Measurements from ENCODE around the gene NRXN2.
A peak's percentile ranks its signal among the peaks of the same experiment; 100 is the strongest.

The NRXN2 gene
- 0 to 0.55 (median 0.10) reads per million in 9 experiments for total RNA-seq

DNA sequence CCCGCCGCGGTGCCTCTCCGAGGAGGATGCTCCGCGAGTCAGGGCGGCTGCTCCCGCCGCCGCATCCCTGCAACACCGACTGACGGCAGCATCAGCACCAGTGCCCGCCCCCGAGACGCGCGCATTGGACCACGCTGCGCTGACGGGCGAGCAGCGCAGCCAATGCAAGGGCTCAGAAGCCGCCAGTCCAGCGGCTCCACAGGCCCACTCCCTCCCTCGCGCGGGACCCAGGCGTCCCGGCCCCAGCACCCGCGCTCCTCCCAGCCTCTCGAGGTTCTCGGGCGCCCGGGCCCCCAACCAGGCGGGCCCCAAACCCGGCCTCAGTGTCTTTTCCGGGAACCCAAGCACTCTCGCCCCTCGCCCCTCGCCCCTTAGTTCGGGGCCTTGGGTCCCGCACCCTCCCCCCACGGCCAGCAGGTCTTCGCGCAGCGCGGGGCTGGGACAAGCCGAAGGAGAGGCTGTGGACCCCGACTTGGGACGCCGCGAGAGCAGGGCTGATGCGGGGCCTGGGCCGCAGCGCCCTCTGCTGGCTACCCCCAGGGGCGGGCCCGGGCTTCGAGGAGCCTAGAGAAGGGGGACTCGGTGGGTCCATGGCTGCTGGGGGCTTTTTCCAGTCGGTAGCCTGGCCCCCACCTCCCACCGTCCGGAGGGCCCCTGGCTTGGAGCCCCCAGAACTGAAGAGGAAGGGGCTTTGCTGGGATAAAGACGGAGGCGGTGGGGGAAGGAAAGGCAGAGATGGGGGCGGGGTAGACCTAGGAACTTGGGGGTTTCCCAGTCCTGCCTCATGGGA, at the start of gene NRXN2:
TSS of gene NRXN2 (minus strand) at position 81 of the 790 bp plus-strand sequence. CDS start 9,498 bp downstream, outside the sequence.
- H3K36me3 Mint-ChIP-seq (ENCODE audit: insufficient read depth): peaks cover 17% of the 10 kb centered on the region
- peaks cover 20 to 45% of the 10 kb centered on the region in 2 donors for H3K27me3 Mint-ChIP-seq
- ATAC-seq (replicated peaks): peak; percentile 90
- peak within 1 kb of the TSS; percentile 61 to 65 for H3K4me3 Mint-ChIP-seq
- H3K4me1 Mint-ChIP-seq (ENCODE audit: low read depth in 2 of 2): peaks cover 11 to 15% of the 10 kb centered on the region in 2 donors
- peak; percentile 78 to 82 (median 81) for DNase-seq
- H3K27ac Mint-ChIP-seq: peak within 1 kb of the TSS in 1 of 2 donors; percentile 41
- no peaks in the 10 kb centered on the region for H3K9me3 Mint-ChIP-seq

DNA sequence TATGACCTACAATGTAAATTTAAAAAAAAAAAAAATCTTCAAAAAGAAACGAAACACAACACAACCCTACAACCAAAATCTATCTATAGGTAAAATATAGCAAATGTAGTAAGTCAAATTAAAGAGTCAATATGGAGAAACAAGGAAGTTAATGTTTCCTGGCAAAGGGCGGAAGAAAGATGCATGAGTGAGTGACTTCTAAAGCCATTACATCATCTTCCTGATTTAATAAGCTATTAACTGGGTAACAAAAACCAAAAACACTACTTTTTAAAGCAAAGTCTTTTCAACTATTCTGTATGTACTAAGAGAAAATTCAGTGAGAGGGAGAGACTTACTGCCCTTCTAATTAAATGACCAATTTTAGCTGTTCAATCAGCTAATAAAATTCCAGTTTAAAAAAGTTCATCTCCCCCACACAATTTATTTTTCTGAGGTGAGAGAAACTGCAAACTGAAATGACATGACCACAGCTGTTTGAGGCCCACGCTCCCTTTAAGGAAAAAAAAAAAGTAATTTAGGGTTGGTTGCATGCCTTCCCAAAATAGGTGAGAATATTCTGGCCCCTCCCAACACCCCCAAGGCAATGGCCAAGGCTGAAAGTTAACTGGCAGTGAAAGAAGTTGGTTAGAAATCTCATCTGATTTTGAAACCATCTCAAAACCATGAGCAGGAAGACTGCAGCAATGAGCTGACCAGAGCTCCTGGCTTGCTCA, 49.5 kb upstream of the NRXN2 start:
- no peak for DNase-seq
- H3K27me3 Mint-ChIP-seq: no peaks in the 10 kb centered on the region
- no peaks in the 10 kb centered on the region for H3K9me3 Mint-ChIP-seq
- peak overlapping the region; percentile 19 to 82 for H3K27ac Mint-ChIP-seq
- peak overlapping the region; percentile 19 to 36 for H3K4me3 Mint-ChIP-seq
- H3K36me3 Mint-ChIP-seq (ENCODE audit: insufficient read depth): peaks cover 100% of the 10 kb centered on the region
- no peak for ATAC-seq (replicated peaks)
- H3K4me1 Mint-ChIP-seq (ENCODE audit: low read depth in 2 of 2): peaks cover 58 to 73% of the 10 kb centered on the region in 2 donors

DNA sequence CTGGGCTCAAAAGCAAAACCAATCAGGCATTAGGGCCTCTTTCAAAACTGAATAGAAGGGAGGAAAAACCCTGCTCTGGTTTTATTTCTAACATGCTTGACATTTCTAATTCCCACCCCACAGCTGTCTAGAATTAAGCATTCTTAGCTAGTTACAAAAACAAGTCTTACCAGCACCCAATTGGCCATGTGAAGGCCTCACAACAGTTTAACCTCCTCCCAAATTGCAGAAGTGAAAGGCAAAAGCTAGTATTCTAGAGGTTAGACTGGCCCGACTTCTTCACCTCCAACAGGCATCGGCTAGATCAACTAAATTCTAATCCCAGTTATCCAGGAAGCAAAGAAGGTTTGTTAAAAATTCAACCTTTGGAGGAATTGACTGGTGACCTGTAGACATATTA, 48.9 kb upstream of the NRXN2 start:
- H3K4me3 Mint-ChIP-seq: peak overlapping the region; percentile 19 to 36
- ATAC-seq (replicated peaks) (no peak), DNase-seq (no peak)
- H3K36me3 Mint-ChIP-seq (ENCODE audit: insufficient read depth): peaks cover 100% of the 10 kb centered on the region
- H3K27me3 Mint-ChIP-seq: no peaks in the 10 kb centered on the region
- no peaks in the 10 kb centered on the region for H3K9me3 Mint-ChIP-seq
- H3K27ac Mint-ChIP-seq: peak overlapping the region; percentile 8 to 82
- H3K4me1 Mint-ChIP-seq (ENCODE audit: low read depth in 2 of 2): peaks cover 58 to 69% of the 10 kb centered on the region in 2 donors

DNA sequence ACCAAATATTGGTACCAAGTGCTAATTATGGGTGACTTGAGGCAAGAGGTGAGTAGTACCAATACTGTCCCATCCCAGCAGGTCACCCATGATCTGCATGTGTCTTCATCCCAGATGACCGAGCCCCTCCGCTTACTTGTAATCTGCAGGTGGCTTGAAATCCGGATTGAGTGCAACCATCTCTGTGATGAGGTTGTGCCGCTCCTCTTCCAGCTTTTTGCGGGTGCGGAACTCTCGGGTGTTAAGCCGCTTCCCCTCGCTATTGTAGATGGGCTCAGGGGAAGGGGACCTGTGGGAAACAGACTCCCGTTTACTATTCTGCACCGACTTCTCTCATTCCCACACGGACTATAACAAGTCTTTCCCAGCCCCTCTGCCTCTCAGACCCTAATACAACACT, 47.1 kb upstream of the NRXN2 start:
- DNase-seq (no peak), ATAC-seq (replicated peaks) (no peak)
- Mint-ChIP-seq H3K9me3 (no peaks in the 10 kb centered on the region), H3K4me1 (ENCODE audit: low read depth in 2 of 2) (peaks cover 55 to 66% of the 10 kb centered on the region in 2 donors), H3K4me3 (no peak overlapping the region), H3K36me3 (ENCODE audit: insufficient read depth) (peaks cover 100% of the 10 kb centered on the region), H3K27ac (peak overlapping the region; percentile 77 to 87), H3K27me3 (no peaks in the 10 kb centered on the region)

DNA sequence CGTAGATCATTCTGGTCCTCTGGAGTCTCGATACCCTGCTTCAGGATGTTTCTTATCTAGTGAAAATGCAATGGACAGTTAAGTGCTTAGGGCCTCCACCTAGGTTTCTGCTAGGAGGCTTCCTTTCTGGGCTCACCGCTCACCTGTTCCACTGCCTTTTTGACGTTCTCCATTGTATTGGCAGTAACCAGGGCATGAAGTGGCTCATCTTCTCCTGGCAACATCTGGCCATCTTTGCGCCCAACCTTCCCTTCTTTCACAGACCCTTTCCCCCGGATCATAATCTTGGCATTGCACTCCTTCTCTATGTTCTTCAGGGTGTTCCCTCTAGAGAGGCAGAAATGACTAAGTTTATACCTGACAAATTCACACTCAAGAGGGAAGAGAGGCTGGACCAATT, 46.3 kb upstream of the NRXN2 start:
- H3K4me3 Mint-ChIP-seq: peak overlapping the region; percentile 18 to 36
- DNase-seq: no peak
- peak overlapping the region; percentile 27 to 97 for H3K27ac Mint-ChIP-seq

DNA sequence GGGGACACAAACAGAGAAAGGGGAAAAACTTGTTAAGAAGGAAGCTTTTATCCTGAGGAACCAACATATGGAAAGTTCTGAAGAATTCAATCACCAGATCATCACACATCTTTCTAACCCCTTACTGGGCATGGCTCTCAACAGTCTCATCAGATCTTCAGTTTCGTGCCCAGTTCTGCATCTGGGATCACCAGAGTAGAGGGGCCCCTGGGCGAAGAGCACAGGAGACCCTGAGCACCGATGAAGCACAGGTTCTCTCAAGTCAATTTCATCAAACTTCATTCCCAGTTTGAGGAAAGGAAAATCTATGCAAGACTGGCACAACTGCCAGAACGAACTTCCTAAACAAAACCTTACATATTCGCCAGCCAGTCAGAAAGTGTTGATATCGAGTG, 45.3 kb upstream of the NRXN2 start:
- no peak for ATAC-seq (replicated peaks)
- DNase-seq: no peak
- H3K27me3 Mint-ChIP-seq: no peaks in the 10 kb centered on the region
- H3K36me3 Mint-ChIP-seq (ENCODE audit: insufficient read depth): peaks cover 100% of the 10 kb centered on the region
- no peaks in the 10 kb centered on the region for H3K9me3 Mint-ChIP-seq
- H3K27ac Mint-ChIP-seq: peak overlapping the region; percentile 86 to 97
- H3K4me1 Mint-ChIP-seq (ENCODE audit: low read depth in 2 of 2): peaks cover 67 to 69% of the 10 kb centered on the region in 2 donors
- H3K4me3 Mint-ChIP-seq: peak overlapping the region in 1 of 2 donors; percentile 34

More for the DNA sequence above, 46.3 kb upstream of the NRXN2 start:
- Mint-ChIP-seq H3K27me3 (no peaks in the 10 kb centered on the region), H3K9me3 (no peaks in the 10 kb centered on the region), H3K4me1 (ENCODE audit: low read depth in 2 of 2) (peaks cover 61 to 67% of the 10 kb centered on the region in 2 donors), H3K36me3 (ENCODE audit: insufficient read depth) (peaks cover 100% of the 10 kb centered on the region)
- no peak for ATAC-seq (replicated peaks)

DNA sequence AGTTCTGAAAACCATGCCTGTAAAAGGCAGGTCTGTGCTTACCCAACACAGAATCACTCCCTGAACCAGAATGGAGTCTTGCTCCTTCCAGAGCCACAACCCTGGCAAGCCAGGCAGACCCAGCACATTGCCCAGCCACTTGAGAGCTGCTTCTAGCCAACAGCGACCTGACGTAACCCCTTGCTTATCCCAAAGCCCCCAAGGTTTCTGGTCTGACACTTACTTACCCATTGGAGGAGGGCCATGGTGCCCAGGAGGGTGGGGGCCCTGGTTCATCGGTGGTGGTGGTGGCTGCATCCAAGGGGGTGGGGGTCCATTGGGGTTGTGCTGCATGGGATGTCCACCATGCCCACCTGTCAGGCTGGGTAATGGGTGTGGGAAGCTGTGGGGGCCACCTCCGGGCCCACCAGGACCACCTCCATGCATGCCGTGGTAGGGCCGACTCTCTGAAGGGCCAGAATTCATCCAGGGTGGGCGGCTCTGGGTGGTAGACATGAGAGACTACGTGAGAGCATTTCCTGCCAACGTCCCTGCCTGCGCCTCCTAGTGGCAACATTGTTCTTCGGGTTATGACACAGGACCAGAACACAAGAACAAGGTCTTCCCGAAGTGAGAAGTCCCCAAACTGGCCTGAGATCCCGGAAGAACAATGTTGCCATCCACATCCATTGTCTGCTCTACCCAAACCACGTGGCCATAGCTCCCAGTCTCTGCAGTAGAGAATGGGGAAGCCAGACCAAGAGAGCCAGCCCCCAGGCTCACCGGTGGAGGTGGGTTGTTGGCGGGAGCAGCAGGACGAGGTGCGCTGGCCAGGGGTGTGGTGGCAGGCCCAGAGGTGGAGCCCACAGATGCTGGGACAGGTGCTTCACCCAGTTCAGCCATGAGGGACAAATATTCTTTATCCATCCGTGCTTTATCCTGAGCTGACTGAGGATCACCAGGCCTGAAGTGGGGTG, 44.6 kb upstream of the NRXN2 start:
- ATAC-seq (replicated peaks): peak; percentile 34
- Mint-ChIP-seq H3K4me1 (ENCODE audit: low read depth in 2 of 2) (peaks cover 70 to 72% of the 10 kb centered on the region in 2 donors), H3K4me3 (peak overlapping the region; percentile 64 to 81), H3K9me3 (no peaks in the 10 kb centered on the region), H3K36me3 (ENCODE audit: insufficient read depth) (peaks cover 100% of the 10 kb centered on the region), H3K27ac (peak overlapping the region; percentile 86 to 97), H3K27me3 (no peaks in the 10 kb centered on the region)
- DNase-seq: peak; percentile 81 to 85 (median 84)

DNA sequence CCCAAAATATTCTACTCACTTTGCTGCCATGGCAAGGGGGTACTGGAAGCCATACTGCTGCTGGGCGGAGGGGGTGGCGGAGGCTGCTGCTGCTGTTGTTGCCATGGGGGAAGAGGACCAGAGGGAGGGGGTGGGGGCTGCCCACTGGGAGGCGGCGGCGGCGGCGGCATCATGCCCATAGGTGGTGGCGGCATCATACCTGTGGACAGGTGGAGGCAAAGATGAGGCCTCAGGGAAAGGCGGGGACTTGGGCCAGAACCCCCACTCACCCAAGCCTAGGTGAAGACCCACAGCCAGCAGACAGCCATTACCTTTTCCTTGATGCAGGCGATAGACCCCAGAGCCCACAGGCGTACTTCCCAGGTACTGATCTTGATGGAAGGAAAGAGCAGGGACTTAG, 43.9 kb upstream of the NRXN2 start:
- H3K27me3 Mint-ChIP-seq: no peaks in the 10 kb centered on the region
- H3K36me3 Mint-ChIP-seq (ENCODE audit: insufficient read depth): peaks cover 100% of the 10 kb centered on the region
- peak overlapping the region; percentile 86 to 97 for H3K27ac Mint-ChIP-seq
- H3K4me3 Mint-ChIP-seq: peak overlapping the region in 1 of 2 donors; percentile 81
- no peak for ATAC-seq (replicated peaks)
- no peak for DNase-seq
- peaks cover 70 to 71% of the 10 kb centered on the region in 2 donors for H3K4me1 Mint-ChIP-seq (ENCODE audit: low read depth in 2 of 2)
- no peaks in the 10 kb centered on the region for H3K9me3 Mint-ChIP-seq

DNA sequence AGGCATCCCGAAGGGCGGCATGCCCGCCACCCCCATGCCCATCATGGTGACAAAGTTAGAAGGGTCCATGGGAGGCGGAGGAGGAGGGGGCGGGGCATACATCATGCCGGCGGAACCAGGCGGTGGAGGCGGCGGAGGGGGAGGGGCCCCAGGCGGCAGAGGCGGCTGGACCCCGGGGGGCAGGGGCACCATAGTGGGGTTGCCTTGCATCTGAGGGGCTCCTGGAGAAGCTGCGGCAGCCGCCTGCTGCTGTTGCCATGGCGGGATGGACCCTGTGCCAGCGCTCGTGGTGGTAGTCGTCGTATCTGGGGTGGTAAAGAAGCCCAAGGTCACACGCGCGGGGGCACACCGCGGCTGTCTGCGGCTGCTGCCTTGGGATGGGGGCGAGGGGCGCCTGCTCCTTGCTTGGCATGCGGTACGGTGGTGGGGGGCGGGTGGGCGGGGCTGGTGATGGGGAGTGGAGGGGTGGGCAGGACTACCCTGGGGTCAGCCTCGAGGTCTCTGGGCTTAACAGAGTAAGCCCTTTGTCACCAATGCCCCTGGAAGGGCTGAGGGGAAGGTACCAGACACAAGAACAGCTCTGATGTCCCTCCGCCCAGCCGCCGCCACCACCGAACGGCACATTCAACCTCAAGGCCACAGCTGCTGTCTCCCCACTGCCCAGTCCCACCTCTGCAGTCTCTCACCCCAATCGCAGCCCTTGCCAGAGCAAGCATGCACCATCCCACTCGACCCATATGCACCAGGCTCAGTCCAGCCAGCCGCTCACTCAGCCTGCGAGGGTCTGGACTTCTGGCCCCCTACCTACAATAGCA, 43.1 kb upstream of the NRXN2 start:
- ATAC-seq (replicated peaks) (no peak), DNase-seq (no peak)
- H3K27ac Mint-ChIP-seq: peak overlapping the region; percentile 86 to 97
- H3K4me3 Mint-ChIP-seq: peak overlapping the region; percentile 81 to 82
- H3K27me3 Mint-ChIP-seq: no peaks in the 10 kb centered on the region
- peaks cover 100% of the 10 kb centered on the region for H3K36me3 Mint-ChIP-seq (ENCODE audit: insufficient read depth)
- no peaks in the 10 kb centered on the region for H3K9me3 Mint-ChIP-seq
- peaks cover 65 to 76% of the 10 kb centered on the region in 2 donors for H3K4me1 Mint-ChIP-seq (ENCODE audit: low read depth in 2 of 2)

DNA sequence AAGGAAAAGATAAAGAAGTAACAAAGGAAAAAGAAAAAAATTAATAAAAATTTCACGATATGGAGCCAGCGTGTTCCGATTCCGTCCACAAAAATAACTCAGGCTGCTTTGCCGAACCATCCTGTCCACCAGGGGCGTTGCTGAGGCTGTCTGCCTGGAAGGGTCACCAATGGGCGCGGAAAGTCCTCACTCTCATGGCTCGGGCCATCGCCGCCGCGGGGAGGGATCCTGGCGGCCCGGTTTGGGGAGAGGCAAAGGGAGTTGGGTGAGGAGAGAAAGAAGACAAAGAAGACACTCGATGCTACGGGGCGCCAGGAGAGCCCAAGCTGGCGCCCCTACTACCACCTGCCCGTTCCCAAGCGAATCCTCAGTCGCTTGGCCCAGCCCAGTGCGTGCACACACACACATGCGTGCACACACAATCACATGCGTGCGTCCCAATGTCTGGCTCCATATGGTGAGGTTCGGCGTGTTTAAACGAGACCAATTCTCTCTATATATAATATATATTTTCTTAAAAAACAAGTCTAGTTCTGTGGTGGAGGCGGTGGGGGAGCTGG, 42.4 kb upstream of the NRXN2 start:
- no peaks in the 10 kb centered on the region for H3K9me3 Mint-ChIP-seq

DNA sequence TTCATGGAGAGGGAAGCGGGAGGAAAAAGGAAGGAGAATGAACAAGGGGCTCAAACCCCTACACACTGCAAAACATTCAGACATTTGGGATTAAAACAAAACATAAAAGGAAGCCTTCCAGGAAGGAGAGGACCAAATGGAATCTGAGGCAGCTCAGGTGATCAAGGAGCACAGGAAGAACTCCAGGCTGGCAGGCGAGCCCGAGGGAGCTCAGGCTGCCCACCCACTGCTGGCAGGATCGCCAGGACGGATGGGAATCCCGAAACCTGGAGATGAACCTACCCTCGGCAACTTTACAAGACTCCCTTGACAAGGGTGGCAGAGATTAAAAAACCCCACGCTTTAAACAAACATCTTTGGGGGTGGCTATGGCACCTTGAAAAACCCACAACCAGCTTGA, 41.8 kb upstream of the NRXN2 start:
- no peaks in the 10 kb centered on the region for H3K27me3 Mint-ChIP-seq
- peak overlapping the region; percentile 85 to 97 for H3K27ac Mint-ChIP-seq
- DNase-seq: no peak
- H3K4me1 Mint-ChIP-seq (ENCODE audit: low read depth in 2 of 2): peaks cover 65 to 82% of the 10 kb centered on the region in 2 donors
- no peak for ATAC-seq (replicated peaks)
- peak overlapping the region; percentile 81 to 82 for H3K4me3 Mint-ChIP-seq
- peaks cover 100% of the 10 kb centered on the region for H3K36me3 Mint-ChIP-seq (ENCODE audit: insufficient read depth)
- H3K9me3 Mint-ChIP-seq: no peaks in the 10 kb centered on the region

More for the DNA sequence above, 42.4 kb upstream of the NRXN2 start:
- Mint-ChIP-seq H3K4me1 (ENCODE audit: low read depth in 2 of 2) (peaks cover 65 to 78% of the 10 kb centered on the region in 2 donors), H3K4me3 (peak overlapping the region; percentile 81 to 82), H3K27me3 (no peaks in the 10 kb centered on the region), H3K27ac (peak overlapping the region; percentile 85 to 97), H3K36me3 (ENCODE audit: insufficient read depth) (peaks cover 100% of the 10 kb centered on the region)
- ATAC-seq (replicated peaks) (no peak), DNase-seq (no peak)

Data from effector memory CD8-positive, alpha-beta T cell (primary cell).